NCI-H1417 treated with DMSO at 0.1 percent for 48 hours (cell line): ENCODE results near the gene SLC16A7.

Experiments
- DNase-seq: peaks from one replicate; lab custom pipeline; 2025; lab: John Stamatoyannopoulos, UW

SLC16A7 gene

GRCh38 chr12:59668674-59669073 is 72.8 kb downstream of the SLC16A7 start:
- DNase-seq = no peak

- no peak for DNase-seq
Measured at GRCh38 chr12:59672273-59672672, 76.4 kb downstream of the SLC16A7 start.

GRCh38 chr12:59675461-59675860 is 79.6 kb downstream of the SLC16A7 start:
- no peak for DNase-seq

- no peak for DNase-seq
Measured at GRCh38 chr12:59677857-59678256, 82.0 kb downstream of the SLC16A7 start.

GRCh38 chr12:59678759-59679411 is 83.1 kb downstream of the SLC16A7 start:
- no peak for DNase-seq

GRCh38 chr12:59689776-59690175 is 93.9 kb downstream of the SLC16A7 start:
- DNase-seq = no peak

- DNase-seq = no peak
Measured at GRCh38 chr12:59695379-59695778, 99.5 kb downstream of the SLC16A7 start.

GRCh38 chr12:59698600-59698999 is 102.8 kb downstream of the SLC16A7 start:
- no peak for DNase-seq

GRCh38 chr12:59699421-59700152 is 103.8 kb downstream of the SLC16A7 start:
- no peak for DNase-seq

GRCh38 chr12:59700153-59700450 is 104.3 kb downstream of the SLC16A7 start:
- DNase-seq = no peak

GRCh38 chr12:59708064-59708463 is 112.2 kb downstream of the SLC16A7 start:
- DNase-seq = no peak

GRCh38 chr12:59708484-59708883 is 112.7 kb downstream of the SLC16A7 start:
- no peak for DNase-seq

GRCh38 chr12:59710004-59710628 is 114.3 kb downstream of the SLC16A7 start:
- DNase-seq = no peak

- DNase-seq = no peak
Measured at GRCh38 chr12:59710964-59711363, 115.1 kb downstream of the SLC16A7 start.

- no peak for DNase-seq
Measured at GRCh38 chr12:59715434-59715833, 119.6 kb downstream of the SLC16A7 start.

- no peak for DNase-seq
Measured at GRCh38 chr12:59716043-59716442, 120.2 kb downstream of the SLC16A7 start.

- no peak for DNase-seq
Measured at GRCh38 chr12:59717436-59717835, 121.6 kb downstream of the SLC16A7 start.

- DNase-seq = no peak
Measured at GRCh38 chr12:59719701-59720100, 123.9 kb downstream of the SLC16A7 start.

- no peak for DNase-seq
Measured at GRCh38 chr12:59723520-59723919, 127.7 kb downstream of the SLC16A7 start.

- no peak for DNase-seq
Measured at GRCh38 chr12:59724011-59724695, 128.3 kb downstream of the SLC16A7 start.

GRCh38 chr12:59733200-59733599 is 137.4 kb downstream of the SLC16A7 start:
- DNase-seq = no peak

GRCh38 chr12:59734371-59734770 is 138.5 kb downstream of the SLC16A7 start:
- DNase-seq = no peak

- no peak for DNase-seq
Measured at GRCh38 chr12:59735231-59735630, 139.4 kb downstream of the SLC16A7 start.
